Endodermal cell (in vitro differentiated cells): ENCODE data around the gene SCD5. TPM values are rescaled to one million over a fixed set of nuclear protein-coding genes. Genes with fewer than 3 reads are reported as not detected.

Experiments used
- DNase-seq: peaks from one replicate; pipeline ENCODE4 v3.0.0-alpha.2; 2017
- H3K27ac ChIP-seq: 2 replicates; pipeline ENCODE4 v1.5.1; 2013; ENCODE audit warnings: mild to moderate bottlenecking, low read depth, low read length, moderate library complexity
- H3K27me3 ChIP-seq: 2 replicates; pipeline ENCODE4 v1.6.1; 2013; ENCODE audit warnings: mild to moderate bottlenecking, low read length, moderate library complexity; ENCODE audit not compliant: insufficient read depth, control insufficient read depth, poor library complexity, severe bottlenecking
- H3K36me3 ChIP-seq: 2 replicates; pipeline ENCODE4 v1.7.0; 2013; ENCODE audit warnings: mild to moderate bottlenecking, low read length, moderate library complexity; ENCODE audit not compliant: control insufficient read depth, insufficient read depth
- H3K4me1 ChIP-seq: one replicate; pipeline ENCODE4 v1.7.0; 2013; ENCODE audit warnings: low read length; ENCODE audit not compliant: control insufficient read depth, insufficient read depth
- H3K4me3 ChIP-seq: 2 replicates; pipeline ENCODE4 v1.5.1; 2013; ENCODE audit warnings: mild to moderate bottlenecking, low read length, moderate library complexity
- H3K9ac ChIP-seq: 2 replicates; pipeline ENCODE4 v1.6.1; 2013; ENCODE audit warnings: mild to moderate bottlenecking, low read length, moderate library complexity; ENCODE audit not compliant: poor library complexity, severe bottlenecking; ENCODE audit errors: extremely low read depth
- H3K9me3 ChIP-seq: 2 replicates; pipeline ENCODE4 v1.6.1; 2013; ENCODE audit warnings: mild to moderate bottlenecking, low read length, moderate library complexity; ENCODE audit not compliant: control insufficient read depth
- H3K27ac Mint-ChIP-seq: 2 replicates; pipeline ENCODE4 v1.8.0; 2020; ENCODE audit warnings: mixed read lengths
- H3K27me3 Mint-ChIP-seq: 2 replicates; pipeline ENCODE4 v1.8.0; 2021; ENCODE audit warnings: mild to moderate bottlenecking, mixed read lengths; ENCODE audit not compliant: insufficient read depth
- H3K36me3 Mint-ChIP-seq: 2 replicates; pipeline ENCODE4 v1.8.0; 2020; ENCODE audit warnings: low read depth, mixed read lengths
- H3K4me1 Mint-ChIP-seq: 2 replicates; pipeline ENCODE4 v1.8.0; 2020; ENCODE audit warnings: mixed read lengths
- H3K4me3 Mint-ChIP-seq: 2 replicates; pipeline ENCODE4 v1.8.0; 2020; ENCODE audit warnings: mild to moderate bottlenecking, moderate library complexity, mixed read lengths
- H3K9me3 Mint-ChIP-seq: 2 replicates; pipeline ENCODE4 v1.8.0; 2020; ENCODE audit warnings: mild to moderate bottlenecking, mixed read lengths
- CTCF ChIP-seq: fragments of 200-600 bp; sonication (generic); conservative IDR thresholded peaks from 2 replicates; pipeline ENCODE4 v1.5.0; 2021; ENCODE audit warnings: antibody characterized with exemption, mild to moderate bottlenecking
- WGBS, 2 experiments: methylation state at CpG; one replicate each; pipeline versions ENCODE4 v1.1.5 to v1.1.7; 2013; ENCODE audit warnings: missing lambda C conversion rate in 2 of 2, mixed read lengths in 1 of 2; ENCODE audit not compliant: insufficient coverage in 1 of 2, insufficient read length in 1 of 2; 5-methylcytosine and 5-hydroxymethylcytosine counted together
- total RNA-seq, 2 donors: library from RNA; stranded (reverse); fragmentation: NEBNext Ultra II Directional in 1 of 2; extraction: Animal tissue kit (Norgen Biotek cat#: 25700) in 1 of 2; gene quantifications; 2 replicates in 1 of 2; 3 replicates in 1 of 2; pipeline ENCODE4 v1.2.1, GENCODE V29; 2021

Gene SCD5
- total RNA-seq, 2 donors from 2014 or later: 3.2 to 5.2 TPM

- Histone ChIP-seq H3K4me3 (no peak overlapping the region), H3K9me3 (no peaks in the 10 kb centered on the region), H3K36me3 (no peaks in the 10 kb centered on the region), H3K27me3 (no peaks in the 10 kb centered on the region), H3K4me1 (peaks cover 13% of the 10 kb centered on the region), H3K27ac (no peak overlapping the region), H3K9ac (no peak overlapping the region)
- WGBS, 2 experiments: 78% methylated on average over 6 of the region's 6 CpGs
- Mint-ChIP-seq H3K27me3 (peaks cover 2% of the 10 kb centered on the region), H3K36me3 (no peaks in the 10 kb centered on the region), H3K27ac (no peak overlapping the region), H3K9me3 (no peaks in the 10 kb centered on the region), H3K4me1 (peaks cover 18% of the 10 kb centered on the region), H3K4me3 (no peak overlapping the region)
- no peak for DNase-seq
- TF ChIP-seq CTCF: no peak
Observed at GRCh38 chr4:82620126-82620735, 178.4 kb downstream of the SCD5 start.

GRCh38 chr4:82618103-82618720 is 180.4 kb downstream of the SCD5 start:
- Mint-ChIP-seq H3K27me3 (peaks cover 2% of the 10 kb centered on the region), H3K4me1 (peaks cover 18% of the 10 kb centered on the region)
- no peak for TF ChIP-seq CTCF

GRCh38 chr4:82614838-82615449 is 183.7 kb downstream of the SCD5 start:
- no peaks in the 10 kb centered on the region for H3K27me3 ChIP-seq
- no peak overlapping the region for H3K9ac ChIP-seq
- Mint-ChIP-seq H3K36me3 (no peaks in the 10 kb centered on the region), H3K27me3 (peaks cover 2% of the 10 kb centered on the region), H3K9me3 (no peaks in the 10 kb centered on the region), H3K27ac (no peak overlapping the region), H3K4me1 (peaks cover 7% of the 10 kb centered on the region), H3K4me3 (no peak overlapping the region)
- H3K4me3 ChIP-seq: no peak overlapping the region
- H3K4me1 ChIP-seq: peaks cover 6% of the 10 kb centered on the region
- no peak for DNase-seq
- no peak for TF ChIP-seq CTCF
- no peaks in the 10 kb centered on the region for H3K9me3 ChIP-seq
- no peaks in the 10 kb centered on the region for H3K36me3 ChIP-seq
- WGBS, 2 experiments: 91 to 96% methylated on average over 4 to 5 of the region's 5 CpGs
- no peak overlapping the region for H3K27ac ChIP-seq

More at GRCh38 chr4:82618103-82618720, 180.4 kb downstream of the SCD5 start:
- Mint-ChIP-seq H3K4me3 (no peak overlapping the region), H3K9me3 (no peaks in the 10 kb centered on the region), H3K27ac (no peak overlapping the region), H3K36me3 (no peaks in the 10 kb centered on the region)
- Histone ChIP-seq H3K9ac (no peak overlapping the region), H3K4me1 (peaks cover 13% of the 10 kb centered on the region), H3K4me3 (no peak overlapping the region), H3K27ac (no peak overlapping the region), H3K9me3 (no peaks in the 10 kb centered on the region), H3K36me3 (no peaks in the 10 kb centered on the region), H3K27me3 (no peaks in the 10 kb centered on the region)
- DNase-seq: no peak
- WGBS, 2 experiments: 94 to 100% methylated on average over 1 to 2 of the region's 2 CpGs
